Measurements from ENCODE around the gene ATXN1.

The ATXN1 gene

DNA sequence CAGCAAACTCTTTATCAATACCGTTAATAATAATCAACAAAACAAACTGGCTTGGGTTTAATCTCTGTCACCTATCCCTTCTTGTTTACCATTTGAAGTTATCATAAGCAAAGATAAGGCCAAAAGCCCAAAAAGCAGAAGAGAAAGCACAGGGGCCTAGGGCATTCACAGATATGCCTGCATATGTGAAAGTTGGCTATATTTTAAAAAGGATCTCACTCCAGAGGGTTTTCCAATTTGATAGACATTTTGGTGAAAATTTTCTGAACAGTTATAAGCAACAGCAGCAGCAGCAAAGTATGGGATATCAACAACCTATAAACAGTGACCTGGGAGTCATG is 101.1 kb downstream of the ATXN1 start:
- TF ChIP-seq, protein P1, sequence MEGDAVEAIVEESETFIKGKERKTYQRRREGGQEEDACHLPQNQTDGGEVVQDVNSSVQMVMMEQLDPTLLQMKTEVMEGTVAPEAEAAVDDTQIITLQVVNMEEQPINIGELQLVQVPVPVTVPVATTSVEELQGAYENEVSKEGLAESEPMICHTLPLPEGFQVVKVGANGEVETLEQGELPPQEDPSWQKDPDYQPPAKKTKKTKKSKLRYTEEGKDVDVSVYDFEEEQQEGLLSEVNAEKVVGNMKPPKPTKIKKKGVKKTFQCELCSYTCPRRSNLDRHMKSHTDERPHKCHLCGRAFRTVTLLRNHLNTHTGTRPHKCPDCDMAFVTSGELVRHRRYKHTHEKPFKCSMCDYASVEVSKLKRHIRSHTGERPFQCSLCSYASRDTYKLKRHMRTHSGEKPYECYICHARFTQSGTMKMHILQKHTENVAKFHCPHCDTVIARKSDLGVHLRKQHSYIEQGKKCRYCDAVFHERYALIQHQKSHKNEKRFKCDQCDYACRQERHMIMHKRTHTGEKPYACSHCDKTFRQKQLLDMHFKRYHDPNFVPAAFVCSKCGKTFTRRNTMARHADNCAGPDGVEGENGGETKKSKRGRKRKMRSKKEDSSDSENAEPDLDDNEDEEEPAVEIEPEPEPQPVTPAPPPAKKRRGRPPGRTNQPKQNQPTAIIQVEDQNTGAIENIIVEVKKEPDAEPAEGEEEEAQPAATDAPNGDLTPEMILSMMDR (IDR thresholded peaks at IDR 0.05): no peak
- Histone ChIP-seq H3K4me3 (ENCODE audit: low read depth, low read length) (no peak overlapping the region), H3K27ac (no peak overlapping the region), H3K4me2 (ENCODE audit: low read length) (no peak overlapping the region), H3K27me3 (ENCODE audit: control insufficient read depth, insufficient read depth, low read length) (no peaks in the 10 kb centered on the region), H3K36me3 (ENCODE audit: control insufficient read depth, insufficient read depth, low read length) (no peaks in the 10 kb centered on the region), H2AFZ (no peak overlapping the region), H3K4me1 (peaks cover 15% of the 10 kb centered on the region), H3K79me2 (peaks cover 3% of the 10 kb centered on the region), H3K9me3 (ENCODE audit: control insufficient read depth, low read length) (no peaks in the 10 kb centered on the region), H3K9ac (no peak overlapping the region)

DNA sequence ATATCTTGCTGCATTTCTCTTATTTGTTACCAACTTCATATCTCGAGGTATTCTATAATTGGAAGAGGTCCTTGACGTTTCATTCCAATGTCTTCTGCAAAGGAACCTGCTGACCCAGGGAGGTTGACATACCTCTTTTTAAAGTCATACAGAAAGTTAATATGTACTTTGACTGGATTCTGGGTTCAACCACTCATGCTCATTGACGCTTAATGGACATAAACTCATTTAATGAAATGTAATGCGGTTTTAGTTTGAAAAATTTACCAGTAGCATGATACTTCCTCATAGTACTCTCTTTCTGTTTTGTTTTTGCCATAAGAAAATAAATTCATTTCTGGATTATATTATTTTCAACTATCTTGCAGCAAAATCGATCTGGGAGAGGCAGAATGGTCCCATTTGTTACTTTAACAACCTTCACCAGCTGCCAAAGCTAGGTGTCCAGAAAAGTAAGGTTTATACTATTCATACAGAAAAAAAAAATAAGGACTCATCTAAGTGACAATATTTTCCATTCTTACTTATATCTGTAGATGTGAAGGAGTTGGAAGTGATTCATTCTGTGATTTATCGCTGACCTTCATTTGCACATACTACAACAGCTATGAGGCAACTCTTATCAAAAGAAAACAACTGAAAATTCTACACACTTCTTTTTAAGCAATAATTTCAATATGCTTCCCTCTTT is 101.6 kb downstream of the ATXN1 start:
- no peak overlapping the region for H3K4me3 ChIP-seq (ENCODE audit: low read depth, low read length)
- peaks cover 15% of the 10 kb centered on the region for H3K4me1 ChIP-seq
- no peak overlapping the region for H2AFZ ChIP-seq
- peaks cover 3% of the 10 kb centered on the region for H3K79me2 ChIP-seq
- no peak overlapping the region for H3K27ac ChIP-seq
- H3K4me2 ChIP-seq (ENCODE audit: low read length): no peak overlapping the region
- H3K36me3 ChIP-seq (ENCODE audit: control insufficient read depth, insufficient read depth, low read length): no peaks in the 10 kb centered on the region
- H3K27me3 ChIP-seq (ENCODE audit: control insufficient read depth, insufficient read depth, low read length): no peaks in the 10 kb centered on the region
- TF ChIP-seq, protein P1 (IDR thresholded peaks at IDR 0.05): no peak
- no peaks in the 10 kb centered on the region for H3K9me3 ChIP-seq (ENCODE audit: control insufficient read depth, low read length)
- no peak overlapping the region for H3K9ac ChIP-seq

DNA sequence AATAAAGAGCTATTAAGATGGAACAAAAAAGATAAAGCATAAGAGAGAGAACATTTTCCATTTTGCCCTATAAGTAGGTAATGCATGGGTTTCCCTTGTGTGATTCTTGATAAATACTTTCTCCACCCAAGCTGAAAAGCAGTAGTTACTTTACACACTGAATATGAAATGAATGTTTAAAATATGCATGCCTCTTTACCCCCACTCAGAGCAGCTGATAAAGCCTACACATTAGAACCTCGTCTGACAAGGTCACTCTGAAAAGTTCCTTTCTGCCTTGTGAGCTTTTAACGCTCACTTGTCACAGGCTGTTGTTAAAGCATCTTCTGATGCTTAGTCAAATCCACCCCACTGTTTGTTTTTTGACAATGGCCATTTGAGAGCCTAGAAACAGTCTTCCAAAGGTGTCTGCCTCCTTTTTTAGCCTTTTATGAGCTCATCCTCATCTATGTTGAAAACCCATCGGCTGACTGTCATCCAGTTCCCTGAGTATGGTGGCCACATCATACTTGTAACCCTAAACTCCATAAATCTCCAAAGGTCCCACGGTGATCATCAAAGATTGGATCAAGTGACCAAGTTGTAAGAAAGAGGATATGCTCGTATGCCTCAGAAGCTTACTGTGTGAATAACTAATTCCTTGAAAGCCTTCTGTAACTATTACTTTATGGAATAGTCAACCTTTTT is 102.8 kb downstream of the ATXN1 start:
- H3K27me3 ChIP-seq (ENCODE audit: control insufficient read depth, insufficient read depth, low read length): no peaks in the 10 kb centered on the region
- no peak overlapping the region for H3K27ac ChIP-seq
- no peak overlapping the region for H2AFZ ChIP-seq
- no peak overlapping the region for H3K9ac ChIP-seq
- no peak overlapping the region for H3K4me3 ChIP-seq (ENCODE audit: low read depth, low read length)
- TF ChIP-seq, protein P1 (IDR thresholded peaks at IDR 0.05): no peak
- no peak overlapping the region for H3K4me2 ChIP-seq (ENCODE audit: low read length)
- peaks cover 3% of the 10 kb centered on the region for H3K79me2 ChIP-seq
- no peaks in the 10 kb centered on the region for H3K36me3 ChIP-seq (ENCODE audit: control insufficient read depth, insufficient read depth, low read length)
- H3K4me1 ChIP-seq: peaks cover 15% of the 10 kb centered on the region
- H3K9me3 ChIP-seq (ENCODE audit: control insufficient read depth, low read length): no peaks in the 10 kb centered on the region

DNA sequence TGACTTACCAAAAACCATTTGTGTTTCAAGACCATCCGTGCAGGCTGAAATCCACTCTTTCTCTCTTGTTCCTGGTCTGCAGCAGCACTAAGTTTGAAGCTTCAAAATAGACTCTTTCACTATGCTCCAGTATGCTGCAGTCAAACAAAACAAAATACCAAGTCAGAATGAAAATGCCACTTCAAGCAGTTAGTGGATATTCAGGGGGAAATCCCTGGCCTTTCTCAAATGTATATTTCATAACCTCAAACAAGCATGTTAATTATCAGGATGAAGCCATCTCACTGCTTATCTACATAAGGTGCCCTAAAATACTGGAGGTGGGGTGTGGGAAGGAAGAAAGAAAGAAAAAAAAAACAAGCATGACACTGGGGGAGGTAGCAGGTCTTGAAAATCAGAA is 103.5 kb downstream of the ATXN1 start:
- Histone ChIP-seq H2AFZ (no peak overlapping the region), H3K36me3 (ENCODE audit: control insufficient read depth, insufficient read depth, low read length) (no peaks in the 10 kb centered on the region), H3K4me1 (peaks cover 15% of the 10 kb centered on the region), H3K9ac (no peak overlapping the region), H3K4me2 (ENCODE audit: low read length) (no peak overlapping the region), H3K4me3 (ENCODE audit: low read depth, low read length) (no peak overlapping the region), H3K9me3 (ENCODE audit: control insufficient read depth, low read length) (no peaks in the 10 kb centered on the region), H3K79me2 (peaks cover 3% of the 10 kb centered on the region), H3K27me3 (ENCODE audit: control insufficient read depth, insufficient read depth, low read length) (no peaks in the 10 kb centered on the region), H3K27ac (no peak overlapping the region)
- TF ChIP-seq, protein P1 (IDR thresholded peaks at IDR 0.05): no peak

DNA sequence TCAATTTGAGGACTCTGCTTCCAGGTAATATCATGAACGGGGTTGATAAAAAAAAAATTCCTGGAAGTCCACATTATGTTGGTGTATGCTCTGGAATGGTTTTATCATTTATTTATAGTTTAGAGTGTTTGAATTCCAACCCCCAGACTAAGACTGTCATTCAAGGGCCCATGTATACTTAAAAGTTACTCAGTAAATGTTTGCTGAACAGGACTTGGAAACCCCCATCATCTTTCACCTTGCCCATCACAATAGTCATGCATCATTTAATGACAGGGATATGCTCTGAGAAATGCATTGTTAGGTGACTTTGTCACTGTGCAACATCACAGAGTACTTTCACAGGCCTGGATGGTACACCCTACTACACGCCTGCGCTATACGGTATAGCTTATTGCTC is 104.8 kb downstream of the ATXN1 start:
- TF ChIP-seq, protein P1 (IDR thresholded peaks at IDR 0.05): no peak
- Histone ChIP-seq H3K4me3 (ENCODE audit: low read depth, low read length) (no peak overlapping the region), H3K9ac (no peak overlapping the region), H3K36me3 (ENCODE audit: control insufficient read depth, insufficient read depth, low read length) (no peaks in the 10 kb centered on the region), H3K27ac (no peak overlapping the region), H3K4me1 (peaks cover 15% of the 10 kb centered on the region), H3K27me3 (ENCODE audit: control insufficient read depth, insufficient read depth, low read length) (no peaks in the 10 kb centered on the region), H2AFZ (no peak overlapping the region), H3K9me3 (ENCODE audit: control insufficient read depth, low read length) (no peaks in the 10 kb centered on the region), H3K4me2 (ENCODE audit: low read length) (no peak overlapping the region), H3K79me2 (peaks cover 3% of the 10 kb centered on the region)
